HEK293 (cell line): ENCODE data around the gene SERPINB6.

Source experiments
- CTCF ChIP-seq: fragments of 450-650 bp; formaldehyde crosslinking; IDR thresholded peaks from 2 replicates; pipeline ENCODE4 v1.5.1; 2016; ENCODE audit warnings: missing biosample characterization, missing genetic modification characterization
- ZBTB26 ChIP-seq: fragments of 450-650 bp; formaldehyde crosslinking; optimal IDR thresholded peaks from 2 replicates; pipeline ENCODE3; 2016; ENCODE audit warnings: missing biosample characterization, mild to moderate bottlenecking, missing genetic modification characterization
- ZNF114 ChIP-seq: fragments of 450-650 bp; formaldehyde crosslinking; IDR thresholded peaks from 2 replicates; pipeline ENCODE4 v1.5.0; 2017; ENCODE audit warnings: missing biosample characterization, missing genetic modification characterization
- TF ChIP-seq, protein P1 (sequence below): fragments of 450-650 bp; formaldehyde crosslinking; IDR thresholded peaks from 2 replicates; pipeline ENCODE4 v1.5.1; 2016; ENCODE audit warnings: missing biosample characterization, missing genetic modification characterization
- TF ChIP-seq, protein P2 (sequence below): fragments of 450-650 bp; formaldehyde crosslinking; IDR thresholded peaks from 2 replicates; pipeline ENCODE4 v1.5.1; 2017; ENCODE audit warnings: missing biosample characterization, mild to moderate bottlenecking, missing genetic modification characterization, moderate library complexity

GRCh38 chr6:2960935-2961334, 10.4 kb downstream of the SERPINB6 start:
- TF ChIP-seq, protein P1, sequence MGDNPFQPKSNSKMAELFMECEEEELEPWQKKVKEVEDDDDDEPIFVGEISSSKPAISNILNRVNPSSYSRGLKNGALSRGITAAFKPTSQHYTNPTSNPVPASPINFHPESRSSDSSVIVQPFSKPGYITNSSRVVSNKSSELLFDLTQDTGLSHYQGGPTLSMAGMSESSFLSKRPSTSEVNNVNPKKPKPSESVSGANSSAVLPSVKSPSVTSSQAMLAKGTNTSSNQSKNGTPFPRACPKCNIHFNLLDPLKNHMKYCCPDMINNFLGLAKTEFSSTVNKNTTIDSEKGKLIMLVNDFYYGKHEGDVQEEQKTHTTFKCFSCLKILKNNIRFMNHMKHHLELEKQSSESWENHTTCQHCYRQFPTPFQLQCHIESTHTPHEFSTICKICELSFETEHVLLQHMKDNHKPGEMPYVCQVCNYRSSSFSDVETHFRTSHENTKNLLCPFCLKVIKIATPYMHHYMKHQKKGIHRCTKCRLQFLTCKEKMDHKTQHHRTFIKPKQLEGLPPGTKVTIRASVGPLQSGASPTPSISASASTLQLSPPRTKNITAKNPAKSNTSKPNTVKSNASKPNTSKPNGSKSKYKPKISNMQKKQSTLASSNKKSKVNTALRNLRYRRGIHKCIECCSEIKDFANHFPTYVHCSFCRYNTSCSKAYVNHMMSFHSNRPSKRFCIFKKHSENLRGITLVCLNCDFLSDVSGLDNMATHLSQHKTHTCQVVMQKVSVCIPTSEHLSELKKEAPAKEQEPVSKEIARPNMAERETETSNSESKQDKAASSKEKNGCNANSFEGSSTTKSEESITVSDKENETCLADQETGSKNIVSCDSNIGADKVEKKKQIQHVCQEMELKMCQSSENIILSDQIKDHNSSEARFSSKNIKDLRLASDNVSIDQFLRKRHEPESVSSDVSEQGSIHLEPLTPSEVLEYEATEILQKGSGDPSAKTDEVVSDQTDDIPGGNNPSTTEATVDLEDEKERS: no peak
- TF ChIP-seq CTCF (tag by site-specific recombination) (no peak), ZNF114 (tag by site-specific recombination) (no peak), ZBTB26 (tag by site-specific recombination) (no peak)
- TF ChIP-seq, protein P2, sequence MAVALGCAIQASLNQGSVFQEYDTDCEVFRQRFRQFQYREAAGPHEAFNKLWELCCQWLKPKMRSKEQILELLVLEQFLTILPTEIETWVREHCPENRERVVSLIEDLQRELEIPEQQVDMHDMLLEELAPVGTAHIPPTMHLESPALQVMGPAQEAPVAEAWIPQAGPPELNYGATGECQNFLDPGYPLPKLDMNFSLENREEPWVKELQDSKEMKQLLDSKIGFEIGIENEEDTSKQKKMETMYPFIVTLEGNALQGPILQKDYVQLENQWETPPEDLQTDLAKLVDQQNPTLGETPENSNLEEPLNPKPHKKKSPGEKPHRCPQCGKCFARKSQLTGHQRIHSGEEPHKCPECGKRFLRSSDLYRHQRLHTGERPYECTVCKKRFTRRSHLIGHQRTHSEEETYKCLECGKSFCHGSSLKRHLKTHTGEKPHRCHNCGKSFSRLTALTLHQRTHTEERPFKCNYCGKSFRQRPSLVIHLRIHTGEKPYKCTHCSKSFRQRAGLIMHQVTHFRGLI (tag by site-specific recombination): no peak
